ENCODE measurements around the gene NMNAT2.

DNA sequence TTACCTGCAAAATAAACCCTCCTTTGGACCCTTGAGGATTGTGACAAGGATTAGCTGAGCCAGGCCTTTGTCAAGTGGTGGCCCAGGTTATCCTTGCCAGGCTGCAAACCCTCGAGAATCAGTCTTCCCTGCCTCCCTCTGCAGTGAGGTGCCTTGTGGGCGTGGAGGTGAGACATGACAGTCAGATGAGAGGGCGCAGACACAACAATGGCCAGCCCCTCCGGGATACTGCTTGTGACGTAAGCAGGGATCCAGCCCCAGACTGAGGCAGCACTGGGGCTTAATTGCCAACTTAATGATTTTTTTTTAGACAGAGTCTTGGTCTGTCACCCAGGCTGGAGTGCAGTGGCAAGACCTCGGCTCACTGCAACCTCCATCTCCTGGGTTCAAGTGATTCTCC, 127.6 kb downstream of the NMNAT2 start:
- TF ChIP-seq, protein P1, sequence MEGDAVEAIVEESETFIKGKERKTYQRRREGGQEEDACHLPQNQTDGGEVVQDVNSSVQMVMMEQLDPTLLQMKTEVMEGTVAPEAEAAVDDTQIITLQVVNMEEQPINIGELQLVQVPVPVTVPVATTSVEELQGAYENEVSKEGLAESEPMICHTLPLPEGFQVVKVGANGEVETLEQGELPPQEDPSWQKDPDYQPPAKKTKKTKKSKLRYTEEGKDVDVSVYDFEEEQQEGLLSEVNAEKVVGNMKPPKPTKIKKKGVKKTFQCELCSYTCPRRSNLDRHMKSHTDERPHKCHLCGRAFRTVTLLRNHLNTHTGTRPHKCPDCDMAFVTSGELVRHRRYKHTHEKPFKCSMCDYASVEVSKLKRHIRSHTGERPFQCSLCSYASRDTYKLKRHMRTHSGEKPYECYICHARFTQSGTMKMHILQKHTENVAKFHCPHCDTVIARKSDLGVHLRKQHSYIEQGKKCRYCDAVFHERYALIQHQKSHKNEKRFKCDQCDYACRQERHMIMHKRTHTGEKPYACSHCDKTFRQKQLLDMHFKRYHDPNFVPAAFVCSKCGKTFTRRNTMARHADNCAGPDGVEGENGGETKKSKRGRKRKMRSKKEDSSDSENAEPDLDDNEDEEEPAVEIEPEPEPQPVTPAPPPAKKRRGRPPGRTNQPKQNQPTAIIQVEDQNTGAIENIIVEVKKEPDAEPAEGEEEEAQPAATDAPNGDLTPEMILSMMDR (IDR thresholded peaks at IDR 0.05; ENCODE audit: low read length) = no peak
- no peak for TF ChIP-seq EZH2 (IDR thresholded peaks at IDR 0.05; ENCODE audit: borderline replicate concordance, low read length)

Measured in OCI-LY1 (cell line).